ENCODE measurements around the gene ARHGEF25.
"Not testable (repeated sequence)": the region's sequence is repeated elsewhere in the genome, so short reads cannot be mapped to it uniquely, and the experiment has no call there.

ARHGEF25 gene

GRCh38 chr12:57655541-57656240, 44.5 kb downstream of the ARHGEF25 start:
- Histone ChIP-seq H2AK5ac (ENCODE audit: low read length) (no peak overlapping the region), H3K4me3 (ENCODE audit: low read length) (no peak overlapping the region), H3K79me2 (ENCODE audit: control insufficient read depth, insufficient read depth, low read length) (no peaks in the 10 kb centered on the region), H4K8ac (ENCODE audit: low read depth, low read length) (no peak overlapping the region), H3K23ac (ENCODE audit: low read length) (no peak overlapping the region), H2BK15ac (replicated peaks; ENCODE audit: low read depth) (no peak overlapping the region), H3K9ac (ENCODE audit: low read length) (no peak overlapping the region), H3K36me3 (ENCODE audit: control insufficient read depth, insufficient read depth, low read length) (no peaks in the 10 kb centered on the region), H2BK120ac (ENCODE audit: low read depth, low read length) (no peak overlapping the region), H4K5ac (ENCODE audit: low read length) (no peak overlapping the region), H3K27me3 (ENCODE audit: insufficient read depth, low read length, poor library complexity) (no peaks in the 10 kb centered on the region), H3K56ac (ENCODE audit: low read length) (no peak overlapping the region), H3K18ac (ENCODE audit: low read length) (no peak overlapping the region), H3K4ac (ENCODE audit: low read depth, low read length) (no peak overlapping the region), H3K4me1 (ENCODE audit: control insufficient read depth, low read depth, low read length) (no peaks in the 10 kb centered on the region), H3K4me2 (ENCODE audit: low read length) (no peak overlapping the region), H2BK5ac (ENCODE audit: low read length) (no peak overlapping the region), H3K79me1 (ENCODE audit: low read length) (no peaks in the 10 kb centered on the region), H3K27ac (ENCODE audit: low read depth, low read length) (no peak overlapping the region)
- DNase-seq = no peak
- no CpG with 5 or more reads among the region's 23 CpGs for WGBS (ENCODE audit: extremely low coverage, insufficient coverage, low lambda C conversion rate)

GRCh38 chr12:57656408-57656807, 45.2 kb downstream of the ARHGEF25 start:
- DNase-seq; H3K23ac ChIP-seq (ENCODE audit: low read length); H3K27me3 ChIP-seq (ENCODE audit: insufficient read depth, low read length, poor library complexity); H3K79me2 ChIP-seq (ENCODE audit: control insufficient read depth, insufficient read depth, low read length); H3K27ac ChIP-seq (ENCODE audit: low read depth, low read length); H3K4me1 ChIP-seq (ENCODE audit: control insufficient read depth, low read depth, low read length); H3K4ac ChIP-seq (ENCODE audit: low read depth, low read length); H3K36me3 ChIP-seq (ENCODE audit: control insufficient read depth, insufficient read depth, low read length); H2BK15ac ChIP-seq (replicated peaks; ENCODE audit: low read depth); H3K18ac ChIP-seq (ENCODE audit: low read length); H3K4me3 ChIP-seq (ENCODE audit: low read length); H4K8ac ChIP-seq (ENCODE audit: low read depth, low read length); H4K5ac ChIP-seq (ENCODE audit: low read length); H3K4me2 ChIP-seq (ENCODE audit: low read length); H3K9ac ChIP-seq (ENCODE audit: low read length); H3K56ac ChIP-seq (ENCODE audit: low read length); H3K79me1 ChIP-seq (ENCODE audit: low read length); H2AK5ac ChIP-seq (ENCODE audit: low read length); H2BK5ac ChIP-seq (ENCODE audit: low read length); H2BK120ac ChIP-seq (ENCODE audit: low read depth, low read length): not testable (repeated sequence)
- no CpG with 5 or more reads among the region's 4 CpGs for WGBS (ENCODE audit: extremely low coverage, insufficient coverage, low lambda C conversion rate)

GRCh38 chr12:57657744-57658143, 46.5 kb downstream of the ARHGEF25 start:
- Histone ChIP-seq H3K27ac (ENCODE audit: low read depth, low read length) (no peak overlapping the region), H3K4me2 (ENCODE audit: low read length) (no peak overlapping the region), H4K8ac (ENCODE audit: low read depth, low read length) (no peak overlapping the region), H3K79me1 (ENCODE audit: low read length) (no peaks in the 10 kb centered on the region), H3K18ac (ENCODE audit: low read length) (no peak overlapping the region), H3K79me2 (ENCODE audit: control insufficient read depth, insufficient read depth, low read length) (no peaks in the 10 kb centered on the region), H3K4me3 (ENCODE audit: low read length) (no peak overlapping the region), H2BK120ac (ENCODE audit: low read depth, low read length) (no peak overlapping the region), H4K5ac (ENCODE audit: low read length) (no peak overlapping the region), H3K9ac (ENCODE audit: low read length) (no peak overlapping the region), H3K4ac (ENCODE audit: low read depth, low read length) (no peak overlapping the region), H3K36me3 (ENCODE audit: control insufficient read depth, insufficient read depth, low read length) (no peaks in the 10 kb centered on the region), H3K27me3 (ENCODE audit: insufficient read depth, low read length, poor library complexity) (no peaks in the 10 kb centered on the region), H2BK5ac (ENCODE audit: low read length) (no peak overlapping the region), H3K56ac (ENCODE audit: low read length) (no peak overlapping the region), H2AK5ac (ENCODE audit: low read length) (no peak overlapping the region), H3K23ac (ENCODE audit: low read length) (no peak overlapping the region), H2BK15ac (replicated peaks; ENCODE audit: low read depth) (no peak overlapping the region), H3K4me1 (ENCODE audit: control insufficient read depth, low read depth, low read length) (no peaks in the 10 kb centered on the region)
- WGBS (ENCODE audit: extremely low coverage, insufficient coverage, low lambda C conversion rate) = no CpG with 5 or more reads among the region's 3 CpGs
- no peak for DNase-seq

- WGBS (ENCODE audit: extremely low coverage, insufficient coverage, low lambda C conversion rate) = no CpG with 5 or more reads among the region's 3 CpGs
- Histone ChIP-seq H2AK5ac (ENCODE audit: low read length) (no peak overlapping the region), H3K36me3 (ENCODE audit: control insufficient read depth, insufficient read depth, low read length) (no peaks in the 10 kb centered on the region)
Measured at GRCh38 chr12:57658890-57659289, 47.7 kb downstream of the ARHGEF25 start.

GRCh38 chr12:57661376-57661775, 50.1 kb downstream of the ARHGEF25 start:
- no peak overlapping the region for H3K9ac ChIP-seq (ENCODE audit: low read length)
- DNase-seq = peak; percentile 21
- no peak overlapping the region for H3K18ac ChIP-seq (ENCODE audit: low read length)
- no peak overlapping the region for H2AK5ac ChIP-seq (ENCODE audit: low read length)
- no peak overlapping the region for H3K27ac ChIP-seq (ENCODE audit: low read depth, low read length)
- H4K8ac ChIP-seq (ENCODE audit: low read depth, low read length) = no peak overlapping the region
- no peaks in the 10 kb centered on the region for H3K79me1 ChIP-seq (ENCODE audit: low read length)
- no peaks in the 10 kb centered on the region for H3K4me1 ChIP-seq (ENCODE audit: control insufficient read depth, low read depth, low read length)
- no peak overlapping the region for H3K4me3 ChIP-seq (ENCODE audit: low read length)
- H2BK15ac ChIP-seq (replicated peaks; ENCODE audit: low read depth) = no peak overlapping the region
- H3K4me2 ChIP-seq (ENCODE audit: low read length) = no peak overlapping the region
- WGBS (ENCODE audit: extremely low coverage, insufficient coverage, low lambda C conversion rate) = no CpG with 5 or more reads among the region's 4 CpGs
- no peaks in the 10 kb centered on the region for H3K27me3 ChIP-seq (ENCODE audit: insufficient read depth, low read length, poor library complexity)
- H2BK120ac ChIP-seq (ENCODE audit: low read depth, low read length) = no peak overlapping the region
- H3K23ac ChIP-seq (ENCODE audit: low read length) = no peak overlapping the region
- no peak overlapping the region for H4K5ac ChIP-seq (ENCODE audit: low read length)
- no peak overlapping the region for H2BK5ac ChIP-seq (ENCODE audit: low read length)
- no peaks in the 10 kb centered on the region for H3K36me3 ChIP-seq (ENCODE audit: control insufficient read depth, insufficient read depth, low read length)
- H3K4ac ChIP-seq (ENCODE audit: low read depth, low read length) = no peak overlapping the region
- no peak overlapping the region for H3K56ac ChIP-seq (ENCODE audit: low read length)
- H3K79me2 ChIP-seq (ENCODE audit: control insufficient read depth, insufficient read depth, low read length) = no peaks in the 10 kb centered on the region

More at GRCh38 chr12:57658890-57659289, 47.7 kb downstream of the ARHGEF25 start:
- Histone ChIP-seq H3K56ac (ENCODE audit: low read length) (no peak overlapping the region), H3K4me2 (ENCODE audit: low read length) (no peak overlapping the region), H3K79me1 (ENCODE audit: low read length) (no peaks in the 10 kb centered on the region), H4K5ac (ENCODE audit: low read length) (no peak overlapping the region), H2BK5ac (ENCODE audit: low read length) (no peak overlapping the region), H3K4me3 (ENCODE audit: low read length) (no peak overlapping the region), H3K4me1 (ENCODE audit: control insufficient read depth, low read depth, low read length) (no peaks in the 10 kb centered on the region), H3K18ac (ENCODE audit: low read length) (no peak overlapping the region), H4K8ac (ENCODE audit: low read depth, low read length) (no peak overlapping the region), H2BK15ac (replicated peaks; ENCODE audit: low read depth) (no peak overlapping the region), H3K23ac (ENCODE audit: low read length) (no peak overlapping the region), H3K27me3 (ENCODE audit: insufficient read depth, low read length, poor library complexity) (no peaks in the 10 kb centered on the region), H3K4ac (ENCODE audit: low read depth, low read length) (no peak overlapping the region), H2BK120ac (ENCODE audit: low read depth, low read length) (no peak overlapping the region), H3K79me2 (ENCODE audit: control insufficient read depth, insufficient read depth, low read length) (no peaks in the 10 kb centered on the region), H3K9ac (ENCODE audit: low read length) (no peak overlapping the region), H3K27ac (ENCODE audit: low read depth, low read length) (no peak overlapping the region)
- DNase-seq = no peak

Data from mesendoderm (in vitro differentiated cells).